ENCODE data around the gene RAPGEF1. TPM values are rescaled to one million over a fixed set of nuclear protein-coding genes. Genes with fewer than 3 reads are reported as not detected.
A peak's percentile ranks its signal among the peaks of the same experiment; 100 is the strongest.

Gene RAPGEF1
- total RNA-seq, 2 experiments from 2014 or later, result 118 to 243 TPM

DNA sequence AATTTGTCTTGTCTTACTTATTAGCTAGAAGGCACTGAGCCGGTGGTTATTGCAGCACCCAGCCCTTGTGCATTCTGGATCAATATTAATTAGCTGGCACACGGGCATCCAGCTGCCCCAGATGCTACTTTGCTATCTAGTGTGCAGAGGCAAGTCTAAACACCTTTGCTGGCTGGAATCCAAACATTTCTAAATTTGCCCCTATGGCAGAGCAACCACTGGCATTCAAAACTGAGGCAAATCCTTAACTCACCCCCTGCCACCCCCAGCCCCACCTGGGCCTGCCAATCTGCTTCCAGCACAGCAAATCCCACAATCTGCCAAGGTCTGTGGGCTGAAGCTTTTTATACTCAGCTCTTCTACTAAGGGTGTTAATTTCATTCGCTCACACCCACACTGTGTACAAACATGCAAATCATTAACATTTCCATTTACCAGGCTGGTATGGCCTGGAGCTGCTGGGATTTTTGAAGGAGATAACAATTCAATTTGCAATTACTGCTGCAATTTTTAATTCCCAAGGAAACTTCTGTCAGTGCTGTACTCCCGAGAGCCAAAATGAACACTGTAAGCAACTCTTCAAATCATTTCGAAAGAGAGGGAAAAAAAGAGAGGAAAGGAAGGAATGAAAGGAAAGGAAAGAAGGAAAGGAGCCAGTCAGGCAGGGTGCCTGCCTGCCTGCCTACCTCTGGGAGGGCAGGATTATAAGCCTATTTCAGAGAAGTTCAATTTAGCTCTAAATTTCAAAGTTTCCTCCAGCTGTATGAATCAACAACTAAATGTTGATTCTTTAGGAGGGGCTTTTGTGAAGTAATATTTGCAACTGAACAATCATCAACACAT is 35.5 kb downstream of the RAPGEF1 start:
- H3K9me2 ChIP-seq (ENCODE audit: insufficient read depth, low read length), result no peaks in the 10 kb centered on the region
- peak overlapping the region; percentile 23 for H3K4me3 ChIP-seq (ENCODE audit: low read depth, low read length, poor library complexity, severe bottlenecking)
- ChIA-PET CTCF (ENCODE audit: unreplicated experiment) (no interaction called here), POLR2A (interaction anchor here (0.6 to 0.7 kb wide), 3 partner anchors 21 to 41 kb away, joined by 3 read pairs; no protein-coding TSS in a partner anchor)
- H3K36me3 ChIP-seq (ENCODE audit: insufficient read depth, low read length), result peaks cover 23% of the 10 kb centered on the region; the same call in 1 of the 2 replicates
- no peak for TF ChIP-seq EZH2phosphoT487 (IDR thresholded peaks at IDR 0.05; ENCODE audit: borderline replicate concordance, low read depth, low read length)
- TF ChIP-seq, protein P1, sequence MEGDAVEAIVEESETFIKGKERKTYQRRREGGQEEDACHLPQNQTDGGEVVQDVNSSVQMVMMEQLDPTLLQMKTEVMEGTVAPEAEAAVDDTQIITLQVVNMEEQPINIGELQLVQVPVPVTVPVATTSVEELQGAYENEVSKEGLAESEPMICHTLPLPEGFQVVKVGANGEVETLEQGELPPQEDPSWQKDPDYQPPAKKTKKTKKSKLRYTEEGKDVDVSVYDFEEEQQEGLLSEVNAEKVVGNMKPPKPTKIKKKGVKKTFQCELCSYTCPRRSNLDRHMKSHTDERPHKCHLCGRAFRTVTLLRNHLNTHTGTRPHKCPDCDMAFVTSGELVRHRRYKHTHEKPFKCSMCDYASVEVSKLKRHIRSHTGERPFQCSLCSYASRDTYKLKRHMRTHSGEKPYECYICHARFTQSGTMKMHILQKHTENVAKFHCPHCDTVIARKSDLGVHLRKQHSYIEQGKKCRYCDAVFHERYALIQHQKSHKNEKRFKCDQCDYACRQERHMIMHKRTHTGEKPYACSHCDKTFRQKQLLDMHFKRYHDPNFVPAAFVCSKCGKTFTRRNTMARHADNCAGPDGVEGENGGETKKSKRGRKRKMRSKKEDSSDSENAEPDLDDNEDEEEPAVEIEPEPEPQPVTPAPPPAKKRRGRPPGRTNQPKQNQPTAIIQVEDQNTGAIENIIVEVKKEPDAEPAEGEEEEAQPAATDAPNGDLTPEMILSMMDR (conservative IDR thresholded peaks at IDR 0.05; ENCODE audit: low read length), result no peak
- H2AFZ ChIP-seq (ENCODE audit: low read length), result no peak overlapping the region
- peaks cover 77% of the 10 kb centered on the region for H3K4me1 ChIP-seq (ENCODE audit: insufficient read depth, low read length, poor library complexity, severe bottlenecking)
- peak overlapping the region; percentile 67 for H3K4me2 ChIP-seq (ENCODE audit: low read length)
- H3K9me3 ChIP-seq (ENCODE audit: low read length), result no peaks in the 10 kb centered on the region
- H3K27ac ChIP-seq (ENCODE audit: low read depth, low read length, poor library complexity, severe bottlenecking), result peak overlapping the region; percentile 49
- no TSS peak for BruUV-seq (replicated peaks)
- intact Hi-C loops (cut with micrococcal nuclease; ENCODE audit: unreplicated experiment), result no loop called here
- H4K20me1 ChIP-seq (ENCODE audit: insufficient read depth, low read length), result peaks cover 47% of the 10 kb centered on the region
- no peak for DNase-seq (ENCODE audit: low spot score)
- peaks cover 99% of the 10 kb centered on the region for H3K79me2 ChIP-seq (ENCODE audit: insufficient read depth, low read depth, low read length)

DNA sequence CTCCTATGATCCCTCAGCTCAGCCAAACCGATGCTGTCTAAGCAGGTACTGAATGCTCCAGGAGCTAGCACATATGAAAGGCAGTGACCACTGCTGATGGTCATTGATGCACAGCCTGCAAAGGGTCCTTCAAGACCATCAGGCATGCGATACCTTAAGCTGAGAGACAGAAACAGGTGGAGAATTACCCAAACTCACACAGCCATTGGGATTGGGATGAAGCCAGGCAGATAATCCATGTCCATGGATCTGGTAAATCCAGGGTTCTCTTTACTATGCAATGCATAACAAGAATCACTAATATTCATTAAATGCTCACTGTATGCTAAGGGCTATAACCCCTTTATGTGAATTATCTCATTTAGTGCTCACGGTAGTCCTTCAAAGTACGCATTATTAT is 36.2 kb downstream of the RAPGEF1 start:
- Histone ChIP-seq H3K27ac (ENCODE audit: low read depth, low read length, poor library complexity, severe bottlenecking) (peak overlapping the region; percentile 49), H2AFZ (ENCODE audit: low read length) (no peak overlapping the region), H4K20me1 (ENCODE audit: insufficient read depth, low read length) (peaks cover 47% of the 10 kb centered on the region), H3K9me2 (ENCODE audit: insufficient read depth, low read length) (no peaks in the 10 kb centered on the region), H3K4me2 (ENCODE audit: low read length) (peak overlapping the region; percentile 67), H3K4me1 (ENCODE audit: insufficient read depth, low read length, poor library complexity, severe bottlenecking) (peaks cover 75% of the 10 kb centered on the region), H3K36me3 (ENCODE audit: insufficient read depth, low read length) (peaks cover 20% of the 10 kb centered on the region; the same call in 1 of the 2 replicates), H3K79me2 (ENCODE audit: insufficient read depth, low read depth, low read length) (peaks cover 99% of the 10 kb centered on the region), H3K9me3 (ENCODE audit: low read length) (no peaks in the 10 kb centered on the region), H3K4me3 (ENCODE audit: low read depth, low read length, poor library complexity, severe bottlenecking) (no peak overlapping the region)
- DNase-seq (ENCODE audit: low spot score), result no peak
- ChIA-PET POLR2A (interaction anchor here (0.6 to 0.7 kb wide), 2 partner anchors 30 to 41 kb away, joined by 3 read pairs; no protein-coding TSS in a partner anchor), CTCF (ENCODE audit: unreplicated experiment) (no interaction called here)
- TF ChIP-seq EZH2phosphoT487 (IDR thresholded peaks at IDR 0.05; ENCODE audit: borderline replicate concordance, low read depth, low read length), result no peak
- TF ChIP-seq, protein P1 (conservative IDR thresholded peaks at IDR 0.05; ENCODE audit: low read length), result no peak
- intact Hi-C loops (cut with micrococcal nuclease; ENCODE audit: unreplicated experiment), result no loop called here
- no TSS peak for BruUV-seq (replicated peaks)

DNA sequence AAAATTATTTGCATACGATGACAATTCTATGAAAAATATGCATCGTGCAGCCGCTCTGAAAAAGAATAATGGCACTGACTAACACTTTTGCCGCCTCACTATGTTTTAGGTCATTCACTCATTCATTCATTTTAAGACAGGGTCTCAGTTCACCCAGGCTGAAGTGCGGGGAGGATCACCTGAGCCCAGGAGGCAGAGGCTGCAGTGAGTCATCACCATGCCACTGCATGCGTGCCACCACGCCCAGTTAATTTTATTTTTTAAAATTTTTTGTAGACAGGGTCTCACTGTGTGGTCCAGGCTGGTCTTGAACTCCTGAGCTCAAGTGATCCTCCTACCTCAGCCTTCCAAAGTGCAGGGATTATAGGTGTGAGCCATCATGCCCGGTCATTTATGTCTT is 37.0 kb downstream of the RAPGEF1 start:
- peaks cover 20% of the 10 kb centered on the region; the same call in 1 of the 2 replicates for H3K36me3 ChIP-seq (ENCODE audit: insufficient read depth, low read length)
- BruUV-seq (replicated peaks), result no TSS peak
- H3K4me1 ChIP-seq (ENCODE audit: insufficient read depth, low read length, poor library complexity, severe bottlenecking), result peaks cover 75% of the 10 kb centered on the region
- no peak overlapping the region for H3K4me2 ChIP-seq (ENCODE audit: low read length)
- POLR2A ChIA-PET, result no interaction called here
- H2AFZ ChIP-seq (ENCODE audit: low read length), result no peak overlapping the region
- H3K9me2 ChIP-seq (ENCODE audit: insufficient read depth, low read length), result no peaks in the 10 kb centered on the region
- no peak for DNase-seq (ENCODE audit: low spot score)
- peaks cover 99% of the 10 kb centered on the region for H3K79me2 ChIP-seq (ENCODE audit: insufficient read depth, low read depth, low read length)
- H3K4me3 ChIP-seq (ENCODE audit: low read depth, low read length, poor library complexity, severe bottlenecking), result no peak overlapping the region
- H3K27ac ChIP-seq (ENCODE audit: low read depth, low read length, poor library complexity, severe bottlenecking), result no peak overlapping the region
- intact Hi-C loops (cut with micrococcal nuclease; ENCODE audit: unreplicated experiment), result no loop called here
- H4K20me1 ChIP-seq (ENCODE audit: insufficient read depth, low read length), result peaks cover 49% of the 10 kb centered on the region
- TF ChIP-seq EZH2phosphoT487 (IDR thresholded peaks at IDR 0.05; ENCODE audit: borderline replicate concordance, low read depth, low read length), result no peak
- TF ChIP-seq, protein P1 (conservative IDR thresholded peaks at IDR 0.05; ENCODE audit: low read length), result no peak
- CTCF ChIA-PET (ENCODE audit: unreplicated experiment), result no interaction called here
- no peaks in the 10 kb centered on the region for H3K9me3 ChIP-seq (ENCODE audit: low read length)
